Measurements from ENCODE around the gene CAMTA1. TPM values are rescaled to one million over a fixed set of nuclear protein-coding genes. Genes with fewer than 3 reads are reported as not detected.

Gene CAMTA1
- total RNA-seq, 1 experiment from 2014 or later, result 69.5 TPM

DNA sequence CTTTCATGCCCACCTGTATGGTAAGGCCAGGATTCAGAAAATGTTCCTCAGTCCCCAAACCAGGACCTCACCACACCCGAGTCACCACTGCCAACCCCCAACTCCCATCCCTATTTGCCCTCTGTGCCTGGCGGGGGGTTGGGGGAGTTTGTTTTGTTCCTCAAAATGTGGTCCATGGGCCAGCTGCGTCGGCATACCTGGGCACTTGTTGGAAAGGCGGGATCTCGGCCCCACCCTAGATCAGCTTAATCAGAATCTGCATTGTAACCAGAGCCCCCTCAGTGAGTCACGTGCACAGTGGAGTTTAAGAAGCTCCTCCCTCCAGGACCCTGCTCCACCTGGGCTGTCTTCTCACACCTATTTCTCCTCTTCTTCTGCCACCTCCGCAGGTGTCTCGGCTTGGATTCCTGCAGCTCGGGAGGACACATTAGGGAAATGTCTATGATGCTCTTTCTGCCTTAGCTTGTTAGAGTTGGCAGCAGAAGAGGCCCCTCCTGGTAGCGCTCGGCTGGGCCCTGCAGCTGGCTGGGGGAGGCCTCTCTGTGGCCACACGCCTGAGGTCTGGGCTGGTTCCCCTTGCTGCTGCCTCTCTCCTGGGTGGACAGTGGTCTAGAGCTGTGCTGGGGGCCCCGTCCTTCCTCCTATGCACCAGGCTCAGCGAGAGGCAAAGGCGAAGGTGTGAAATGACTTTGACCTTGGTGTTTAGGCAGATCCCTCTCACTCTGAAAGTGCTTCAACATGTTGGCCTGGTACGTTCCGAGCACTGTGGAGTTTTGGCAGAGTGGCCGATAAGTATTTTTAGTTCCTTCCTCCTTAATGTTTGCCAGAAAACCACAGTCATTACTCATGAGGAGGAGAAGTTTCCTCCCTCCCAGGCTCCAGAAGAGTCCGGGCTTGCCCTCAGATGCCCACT lies 41.8 kb upstream of the CAMTA1 start:
- Histone ChIP-seq H2AFZ (ENCODE audit: low read depth, low read length, poor library complexity, severe bottlenecking) (peak overlapping the region; percentile 54), H3K9ac (ENCODE audit: low read length) (no peak overlapping the region), H3K79me2 (ENCODE audit: insufficient read depth, low read length) (no peaks in the 10 kb centered on the region), H3K27ac (ENCODE audit: low read depth, low read length) (no peak overlapping the region), H3K36me3 (ENCODE audit: control insufficient read depth in 1 of 2, insufficient read depth in 2 of 2, low read length in 2 of 2) (no peaks in the 10 kb centered on the region), H3K9me2 (ENCODE audit: insufficient read depth) (no peaks in the 10 kb centered on the region), H3K27me3 (ENCODE audit: insufficient read depth, low read length) (no peaks in the 10 kb centered on the region), H3K4me1 (ENCODE audit: control insufficient read depth in 1 of 2, insufficient read depth in 2 of 2, low read length in 2 of 2) (peaks cover 0 to 7% of the 10 kb centered on the region in 2 experiments; a peak in 2 of 4 replicates), H3K4me3 (replicated peaks in 1 of 2; ENCODE audit: low read depth in 1 of 2, low read length in 2 of 2) (no peak overlapping the region), H3K4me2 (ENCODE audit: low read length) (no peak overlapping the region), H4K20me1 (ENCODE audit: insufficient read depth) (no peaks in the 10 kb centered on the region), H3K9me3 (ENCODE audit: control insufficient read depth in 1 of 2, insufficient read depth in 1 of 2, low read depth in 1 of 2, low read length in 2 of 2) (no peaks in the 10 kb centered on the region)
- ChIA-PET CTCF (interaction anchor here (0.7 kb wide), 1 partner anchor 21 kb away, joined by 8 read pairs; no protein-coding TSS in a partner anchor), POLR2A (interaction anchor here (1.0 kb wide), 1 partner anchor 41 kb away, joined by 4 read pairs; no protein-coding TSS in a partner anchor), RAD21 (ENCODE audit: low non-redundant PET in 1 of 2, low total read pairs in 2 of 2, uncharacterized antibody in 2 of 2, unreplicated experiment in 2 of 2) (no interaction called here)
- BruUV-seq (replicated peaks), result no TSS peak
- TF ChIP-seq EZH2 (IDR thresholded peaks at IDR 0.05) (no peak), YY1 (IDR thresholded peaks at IDR 0.05; ENCODE audit: extremely low read depth, insufficient replicate concordance, low read depth, low read length) (no peak), SRF (IDR thresholded peaks at IDR 0.05; ENCODE audit: low read depth) (no peak), ELF1 (IDR thresholded peaks at IDR 0.05; ENCODE audit: borderline replicate concordance, low read depth) (no peak), ZNF274 (IDR thresholded peaks at IDR 0.05; ENCODE audit: low read depth, low read length) (no peak), FOSL1 (IDR thresholded peaks at IDR 0.05; ENCODE audit: low read depth) (no peak), CBX3 (IDR thresholded peaks at IDR 0.05; ENCODE audit: low read depth) (no peak)
- TF ChIP-seq, protein P1, sequence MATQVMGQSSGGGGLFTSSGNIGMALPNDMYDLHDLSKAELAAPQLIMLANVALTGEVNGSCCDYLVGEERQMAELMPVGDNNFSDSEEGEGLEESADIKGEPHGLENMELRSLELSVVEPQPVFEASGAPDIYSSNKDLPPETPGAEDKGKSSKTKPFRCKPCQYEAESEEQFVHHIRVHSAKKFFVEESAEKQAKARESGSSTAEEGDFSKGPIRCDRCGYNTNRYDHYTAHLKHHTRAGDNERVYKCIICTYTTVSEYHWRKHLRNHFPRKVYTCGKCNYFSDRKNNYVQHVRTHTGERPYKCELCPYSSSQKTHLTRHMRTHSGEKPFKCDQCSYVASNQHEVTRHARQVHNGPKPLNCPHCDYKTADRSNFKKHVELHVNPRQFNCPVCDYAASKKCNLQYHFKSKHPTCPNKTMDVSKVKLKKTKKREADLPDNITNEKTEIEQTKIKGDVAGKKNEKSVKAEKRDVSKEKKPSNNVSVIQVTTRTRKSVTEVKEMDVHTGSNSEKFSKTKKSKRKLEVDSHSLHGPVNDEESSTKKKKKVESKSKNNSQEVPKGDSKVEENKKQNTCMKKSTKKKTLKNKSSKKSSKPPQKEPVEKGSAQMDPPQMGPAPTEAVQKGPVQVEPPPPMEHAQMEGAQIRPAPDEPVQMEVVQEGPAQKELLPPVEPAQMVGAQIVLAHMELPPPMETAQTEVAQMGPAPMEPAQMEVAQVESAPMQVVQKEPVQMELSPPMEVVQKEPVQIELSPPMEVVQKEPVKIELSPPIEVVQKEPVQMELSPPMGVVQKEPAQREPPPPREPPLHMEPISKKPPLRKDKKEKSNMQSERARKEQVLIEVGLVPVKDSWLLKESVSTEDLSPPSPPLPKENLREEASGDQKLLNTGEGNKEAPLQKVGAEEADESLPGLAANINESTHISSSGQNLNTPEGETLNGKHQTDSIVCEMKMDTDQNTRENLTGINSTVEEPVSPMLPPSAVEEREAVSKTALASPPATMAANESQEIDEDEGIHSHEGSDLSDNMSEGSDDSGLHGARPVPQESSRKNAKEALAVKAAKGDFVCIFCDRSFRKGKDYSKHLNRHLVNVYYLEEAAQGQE (IDR thresholded peaks at IDR 0.05; ENCODE audit: low read depth), result no peak
- DNase-seq (ENCODE audit: low read depth, low spot score) (no peak), ATAC-seq (peak; percentile 23; the same call in 1 of the 2 replicates)
- intact Hi-C loops (cut with micrococcal nuclease), result no loop called here

All from HCT116 (cell line).